Kidney tubule cell (primary cell): ENCODE measurements around the gene SND1.

Source experiments
- DNase-seq: peaks from one replicate; pipeline ENCODE4 v3.0.0-alpha.2; 2018; ENCODE audit warnings: low spot score

The SND1 gene

DNA sequence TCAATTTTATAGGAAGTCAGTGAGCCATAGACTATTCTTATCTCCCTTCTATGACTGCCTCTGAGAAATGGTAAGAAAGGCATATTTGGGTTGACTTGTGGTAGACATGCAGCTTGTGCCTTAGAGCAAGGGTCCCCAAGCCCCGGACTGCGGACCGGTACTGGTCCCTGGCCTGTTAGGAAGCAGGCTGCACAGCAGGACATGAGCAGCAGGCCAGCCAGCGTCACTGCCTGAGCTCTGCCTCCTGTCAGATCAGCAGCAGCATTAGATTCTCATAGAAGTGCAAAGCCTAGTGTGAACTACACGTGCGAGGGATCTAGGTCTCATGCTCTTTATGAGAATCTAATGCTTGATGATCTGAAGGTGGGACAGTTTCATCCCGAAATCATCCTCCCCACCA is 180.6 kb downstream of the SND1 start:
- no peak for DNase-seq

DNA sequence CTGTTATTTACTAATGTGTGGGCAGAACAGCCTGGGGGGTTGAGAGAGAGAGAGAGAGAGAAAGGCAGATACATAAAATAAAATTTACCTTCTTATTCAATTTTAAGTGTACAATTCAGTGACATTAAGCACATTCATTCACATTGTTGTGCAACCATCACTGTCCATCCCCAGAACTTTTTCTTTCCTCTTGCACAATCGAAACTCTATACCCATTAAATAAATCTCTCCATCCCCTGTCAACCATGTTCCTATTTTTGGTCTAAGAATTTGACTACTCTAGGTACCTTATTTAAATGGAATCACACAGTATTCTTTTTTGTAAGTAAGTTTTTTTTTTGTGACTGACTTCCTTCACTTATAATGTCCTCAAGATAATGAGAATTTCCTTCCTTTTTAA is 181.6 kb downstream of the SND1 start:
- DNase-seq, result no peak

GRCh38 chr7:127835679-127836078 is 183.7 kb downstream of the SND1 start:
- DNase-seq, result no peak

DNA sequence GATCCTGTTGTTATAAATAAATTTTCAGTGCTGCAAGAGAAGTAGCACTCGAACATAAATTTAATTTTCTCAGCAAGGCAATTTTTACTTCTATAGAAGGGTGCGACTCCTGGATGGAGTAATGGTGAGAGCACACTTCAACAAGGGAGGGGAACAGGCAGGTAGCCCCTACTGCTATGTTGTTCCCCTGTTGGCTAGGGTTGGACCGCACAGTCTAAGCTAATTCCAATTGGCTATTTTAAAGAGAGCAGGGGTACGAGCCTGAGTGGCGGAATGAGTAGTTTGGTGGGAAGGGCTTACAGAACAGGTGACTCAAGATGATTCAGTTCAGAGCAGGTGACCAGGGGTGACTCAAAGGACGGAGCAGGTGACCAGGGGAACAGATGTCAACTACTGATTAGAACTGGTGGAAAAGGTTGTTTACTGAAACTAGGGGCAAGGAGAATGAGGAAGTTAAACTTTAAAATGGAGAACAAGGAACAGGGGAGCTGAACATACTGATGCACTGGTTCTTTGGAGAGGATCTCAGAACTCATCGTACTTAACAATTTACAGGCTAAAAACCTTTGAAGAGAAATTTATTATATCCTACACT is 185.9 kb downstream of the SND1 start:
- peak; percentile 67 for DNase-seq

- DNase-seq, result peak; percentile 19
Observed at GRCh38 chr7:127838816-127839415, 186.9 kb downstream of the SND1 start.

- DNase-seq, result no peak
Observed at GRCh38 chr7:127840226-127840951, 188.4 kb downstream of the SND1 start.

GRCh38 chr7:127844165-127844564 is 192.2 kb downstream of the SND1 start:
- peak; percentile 35 for DNase-seq

DNA sequence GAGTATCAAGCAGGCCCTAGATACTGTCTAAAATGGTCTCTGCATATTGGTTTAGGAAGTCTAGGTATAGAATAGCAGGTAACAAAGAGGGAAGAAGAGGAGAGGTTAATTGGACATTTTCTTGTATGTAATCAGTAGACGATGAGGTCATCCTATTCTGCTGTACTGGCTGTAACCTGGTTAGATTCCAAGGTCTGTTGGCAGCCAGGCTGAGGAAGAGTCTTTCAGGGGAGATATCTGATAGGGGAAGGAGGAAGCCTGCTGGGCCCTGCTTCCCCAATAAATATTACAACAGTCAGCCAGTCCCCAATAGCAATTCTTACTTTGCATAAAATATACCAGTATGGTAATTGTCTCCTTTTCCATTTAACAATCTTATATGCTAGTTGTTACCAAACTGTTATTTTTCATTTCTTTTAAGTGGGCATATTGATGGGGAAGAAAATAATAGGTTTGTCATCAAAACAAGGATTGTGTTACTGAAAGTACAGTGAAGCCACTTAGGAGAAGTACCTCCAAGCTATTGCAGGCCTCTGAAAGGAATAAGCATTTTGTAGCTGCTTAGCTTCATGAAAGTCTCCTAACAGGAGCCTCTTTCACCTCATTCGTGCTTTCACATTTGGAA is 192.8 kb downstream of the SND1 start:
- peak; percentile 66 for DNase-seq

DNA sequence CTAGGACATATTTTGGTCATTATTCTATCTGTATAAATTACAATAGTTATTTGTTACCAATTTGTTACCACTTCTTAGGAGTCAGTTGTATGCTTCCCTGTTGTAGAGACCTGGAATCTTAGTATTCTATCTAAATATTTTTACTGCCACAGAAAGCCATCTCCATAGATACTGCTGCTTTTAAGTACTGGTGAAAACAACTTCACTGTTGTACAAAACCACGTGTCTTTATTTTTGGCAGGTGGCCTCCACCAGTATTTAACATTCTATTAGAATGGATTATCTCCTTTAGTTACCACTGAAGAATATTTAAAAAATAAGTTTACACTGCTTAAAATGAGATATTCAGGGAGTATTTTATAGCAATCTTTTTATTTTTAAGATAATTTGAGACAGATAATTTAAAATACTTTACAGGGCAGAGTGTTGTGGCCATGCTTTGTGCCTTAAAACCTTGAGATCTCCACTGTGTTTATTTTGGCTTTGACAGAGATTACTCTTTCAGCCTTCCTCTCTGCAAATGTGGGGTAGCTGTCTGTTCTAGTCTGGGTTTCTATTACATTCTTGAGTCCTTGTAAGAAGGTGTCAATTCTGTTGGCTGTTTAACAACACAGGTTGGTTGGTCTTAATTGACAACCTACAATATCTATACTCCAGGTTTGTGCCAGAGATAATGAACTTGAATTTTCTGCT is 193.7 kb downstream of the SND1 start:
- no peak for DNase-seq

GRCh38 chr7:127847641-127848040 is 195.6 kb downstream of the SND1 start:
- DNase-seq, result no peak

DNA sequence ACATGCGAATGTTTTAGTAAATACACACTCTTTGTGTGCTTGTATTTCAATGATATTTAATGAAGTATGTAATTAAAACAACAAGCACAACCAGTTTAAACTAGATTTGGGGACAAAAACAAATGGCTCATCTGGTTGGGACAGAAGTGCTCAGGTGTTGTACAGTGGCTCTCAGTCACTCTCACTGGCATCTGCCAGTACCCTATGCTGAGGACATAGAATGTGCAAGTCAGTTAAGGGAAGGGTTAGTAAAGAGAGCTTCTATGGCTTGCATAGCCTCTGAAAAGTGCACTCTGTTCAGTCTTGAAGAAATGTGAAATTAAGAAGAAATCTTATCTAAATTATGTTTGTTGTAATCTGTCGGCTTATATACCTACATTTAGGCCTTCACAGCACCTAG is 196.2 kb downstream of the SND1 start:
- no peak for DNase-seq

DNA sequence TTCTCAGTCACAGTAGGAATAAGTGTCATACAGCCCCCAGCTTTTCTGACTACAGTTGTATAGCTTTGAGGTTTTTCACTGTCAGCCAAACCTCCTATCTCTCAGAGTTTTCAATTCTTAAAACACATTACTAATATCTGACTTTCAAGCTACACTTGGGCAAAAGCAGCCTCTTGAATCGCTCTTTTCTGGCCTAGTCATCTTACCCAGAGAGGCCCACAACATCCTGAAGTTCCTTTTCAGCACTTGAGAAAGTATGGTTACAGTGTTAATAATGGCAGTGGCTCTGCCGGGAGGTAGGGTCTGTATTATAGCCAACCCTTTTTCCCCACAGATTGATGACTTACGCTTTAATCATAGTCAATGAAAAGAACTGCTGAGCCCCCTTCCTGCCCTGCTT is 198.2 kb downstream of the SND1 start:
- DNase-seq, result no peak

GRCh38 chr7:127854383-127854782 is 202.4 kb downstream of the SND1 start:
- DNase-seq, result no peak

- no peak for DNase-seq
Observed at GRCh38 chr7:127857464-127857841, 205.5 kb downstream of the SND1 start.

- no peak for DNase-seq
Observed at GRCh38 chr7:127858091-127858914, 206.3 kb downstream of the SND1 start.

GRCh38 chr7:127858915-127859189 is 206.9 kb downstream of the SND1 start:
- no peak for DNase-seq

GRCh38 chr7:127859330-127859729 is 207.3 kb downstream of the SND1 start:
- DNase-seq, result no peak

DNA sequence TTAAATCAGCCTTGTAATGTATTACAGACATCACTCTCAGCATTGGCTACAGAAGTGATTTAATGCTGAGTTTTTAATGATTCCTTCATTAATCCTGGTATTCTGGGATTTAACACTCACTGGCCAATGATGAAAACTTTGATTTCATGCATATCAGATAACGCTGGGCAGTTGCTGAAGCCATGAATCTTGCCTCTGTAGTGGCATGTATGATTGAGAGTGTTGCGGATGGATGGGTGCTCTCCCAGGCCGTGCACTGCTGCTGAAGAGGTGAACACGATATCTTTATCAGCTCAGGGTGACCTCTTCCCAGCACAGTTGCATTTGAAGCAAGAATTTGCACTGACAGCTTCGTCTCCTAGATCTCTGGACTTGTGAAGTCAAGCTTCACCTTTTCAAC is 210.5 kb downstream of the SND1 start:
- no peak for DNase-seq

DNA sequence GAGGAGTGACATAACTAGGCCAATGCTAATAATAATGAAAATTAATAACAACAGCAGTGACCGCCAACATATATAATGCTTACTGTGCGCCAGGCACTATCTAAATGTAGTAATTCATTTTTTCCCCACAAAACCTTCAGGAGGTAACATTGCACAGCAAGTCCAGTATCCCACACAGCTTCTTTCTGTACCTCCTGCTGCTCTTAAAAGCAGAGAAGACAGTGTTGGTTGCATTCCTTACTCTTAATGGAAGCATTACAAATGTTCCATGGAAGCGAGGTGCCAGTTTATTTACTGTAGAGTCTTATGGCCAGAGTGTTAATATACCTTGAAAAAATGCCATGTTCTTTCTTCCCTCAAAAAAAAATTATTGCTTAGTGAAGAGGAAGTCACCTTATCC is 211.1 kb downstream of the SND1 start:
- DNase-seq, result no peak

GRCh38 chr7:127865466-127865865 is 213.5 kb downstream of the SND1 start:
- peak; percentile 79 for DNase-seq

- peak; percentile 15 for DNase-seq
Observed at GRCh38 chr7:127870231-127870907, 218.4 kb downstream of the SND1 start.
